Tongue (tissue), 2 donors: ENCODE data around the gene NT5DC4. TPM values are rescaled to one million over a fixed set of nuclear protein-coding genes. Genes with fewer than 3 reads are reported as not detected.

Source experiments
- DNase-seq: peaks from one replicate; pipeline ENCODE4 v3.0.0-alpha.2; 2015
- total RNA-seq: library from RNA; depleted of rRNA; stranded (reverse); fragments of >200 nt; gene quantifications from one replicate; pipeline ENCODE4 v1.2.3, GENCODE V29; 2014

Gene NT5DC4
- total RNA-seq, 1 donor from 2014 or later, result 0.21 TPM

DNA sequence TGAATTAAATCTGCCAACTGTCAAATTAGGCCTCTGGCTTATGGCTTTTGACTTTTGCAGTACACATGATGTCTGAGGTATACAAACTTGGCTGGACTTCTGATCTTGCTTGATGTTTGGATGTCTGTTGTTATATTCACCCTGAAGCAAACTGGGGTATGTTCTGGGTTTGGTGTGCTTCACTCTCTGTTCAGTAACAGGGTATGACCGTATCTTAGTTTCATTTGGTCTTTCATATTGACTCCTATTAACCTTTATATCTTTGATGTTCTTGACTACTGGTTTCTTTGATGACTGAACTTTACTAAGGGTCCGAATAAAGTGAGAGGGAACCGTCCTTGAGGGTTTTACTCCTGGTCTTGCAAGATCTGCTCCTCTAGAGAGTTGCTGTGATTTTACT is 35.4 kb downstream of the NT5DC4 start:
- no peak for DNase-seq

DNA sequence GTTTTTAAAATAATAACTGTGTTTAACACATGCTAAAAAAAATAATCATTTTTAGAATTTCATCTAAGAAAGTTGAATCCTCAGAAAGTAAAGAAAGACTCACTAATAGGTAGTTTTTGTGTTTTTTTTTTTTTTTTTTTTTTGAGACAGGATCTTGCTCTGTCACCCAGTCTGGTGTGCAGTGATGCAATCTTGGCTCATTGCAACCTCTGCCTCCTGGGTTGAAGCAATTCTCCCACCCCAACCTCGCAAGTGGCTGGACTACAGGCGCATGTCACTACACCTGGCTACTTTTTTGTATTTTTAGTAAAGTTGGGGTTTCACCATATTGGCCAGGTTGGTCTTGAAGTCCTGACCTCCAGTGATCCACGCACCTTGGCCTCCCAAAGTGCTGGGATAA is 36.4 kb downstream of the NT5DC4 start:
- no peak for DNase-seq

DNA sequence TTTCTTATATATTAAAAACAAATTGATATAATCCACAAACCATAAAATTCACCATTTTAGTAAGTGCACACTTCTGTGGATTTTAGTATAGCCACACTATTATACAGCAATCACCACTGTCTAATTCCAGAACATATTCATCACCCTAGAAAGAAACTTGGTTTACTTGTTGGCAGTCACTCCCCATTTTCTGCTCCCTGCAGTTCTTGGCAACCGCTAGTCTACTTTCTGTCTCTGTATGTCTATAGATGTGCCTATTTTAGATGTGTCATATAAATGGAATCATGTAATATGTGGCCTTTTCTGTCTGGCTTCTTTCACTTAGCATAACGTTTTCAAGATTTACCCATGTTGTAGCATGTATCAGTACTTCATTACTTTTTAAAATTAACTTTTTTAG is 37.9 kb downstream of the NT5DC4 start:
- no peak for DNase-seq

DNA sequence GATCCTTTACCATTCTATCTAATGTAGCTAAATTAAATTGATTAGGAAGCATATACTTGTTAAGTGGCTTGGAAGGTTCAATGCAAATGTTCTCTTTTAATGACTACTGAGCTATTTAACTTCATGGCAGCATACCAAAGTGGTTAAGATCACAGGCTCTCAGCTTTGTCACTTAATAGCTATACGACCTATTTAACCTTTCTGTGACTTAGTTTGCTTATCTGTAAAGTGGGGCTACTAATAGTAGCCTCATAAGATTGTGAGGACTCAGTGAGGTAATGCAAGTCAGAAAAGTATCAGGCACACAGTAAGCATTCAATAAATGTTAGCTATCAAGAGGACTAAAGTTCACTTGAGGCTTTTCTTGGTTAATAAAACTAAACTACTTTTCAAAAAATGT is 39.3 kb downstream of the NT5DC4 start:
- no peak for DNase-seq

DNA sequence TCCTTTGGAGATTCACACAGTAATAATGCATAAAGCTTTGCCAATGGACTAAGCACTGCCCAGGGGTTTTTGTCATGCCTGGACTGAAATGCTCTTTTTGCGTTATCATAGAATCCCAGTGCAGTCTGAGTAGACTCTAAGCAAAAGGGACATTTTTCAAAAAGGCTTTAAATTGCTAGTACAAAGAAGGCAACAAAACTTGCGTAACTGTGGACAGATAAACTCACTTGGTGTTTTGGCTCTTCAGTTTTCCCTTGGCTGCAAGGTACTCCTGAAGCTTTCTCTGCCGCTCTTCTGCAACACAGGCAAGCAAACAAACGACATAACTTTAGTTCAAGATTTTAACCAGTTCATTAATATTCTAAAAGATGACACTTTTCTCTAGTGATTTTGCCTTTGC is 41.5 kb downstream of the NT5DC4 start:
- no peak for DNase-seq

DNA sequence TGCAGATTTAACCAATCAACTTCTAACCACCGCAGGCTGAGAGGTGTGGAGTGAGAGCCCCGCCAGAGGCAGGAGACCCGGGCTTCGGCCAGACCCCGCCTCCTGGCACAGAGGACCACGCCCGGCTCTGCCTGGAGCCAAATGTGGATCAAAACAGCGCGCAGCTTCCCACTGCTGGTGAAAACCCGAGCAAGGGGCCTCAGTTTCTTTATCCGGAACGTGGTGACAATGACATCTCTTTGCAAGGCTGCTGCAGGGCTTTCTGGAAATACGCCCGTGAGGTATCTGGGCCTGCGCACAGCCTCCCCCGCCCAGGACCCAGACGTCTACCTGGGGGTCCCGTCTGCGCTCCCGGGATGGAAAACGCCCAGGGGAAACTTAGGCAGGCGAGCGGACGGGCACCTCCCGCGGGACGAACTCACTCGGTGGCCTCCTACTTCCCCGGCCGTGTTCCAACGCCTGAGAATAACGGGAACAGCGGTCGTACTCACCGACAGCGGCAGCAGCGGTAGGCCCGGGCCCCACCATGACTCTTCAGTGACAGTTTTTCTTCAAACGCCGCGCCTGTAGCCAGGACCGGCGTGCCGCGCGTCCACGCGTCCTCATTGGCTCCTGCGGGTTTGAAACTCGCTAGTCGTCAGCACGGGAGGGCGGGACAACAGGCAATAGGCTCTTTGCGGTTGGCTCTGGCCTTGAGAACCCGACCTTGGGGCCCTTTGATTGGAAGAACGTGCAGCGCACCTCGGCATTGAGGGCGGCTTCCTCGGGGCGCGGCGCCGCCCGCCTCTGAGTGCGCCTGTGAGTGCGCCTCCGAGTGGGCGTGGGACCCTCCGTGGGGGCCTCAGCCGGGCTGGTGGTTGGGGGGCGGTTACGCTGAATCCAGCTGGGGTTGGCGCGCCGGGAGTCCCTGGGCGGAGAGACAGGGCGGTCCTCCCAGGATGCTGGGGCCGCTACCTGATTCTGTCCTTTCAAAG is 43.5 kb downstream of the NT5DC4 start, which contains the start of gene CKAP2L:
CKAP2L (minus strand) TSS at position 539 of the 974 bp plus-strand sequence; CDS start at position 528, 11 bp downstream.
- DNase-seq, result peak; percentile 99

DNA sequence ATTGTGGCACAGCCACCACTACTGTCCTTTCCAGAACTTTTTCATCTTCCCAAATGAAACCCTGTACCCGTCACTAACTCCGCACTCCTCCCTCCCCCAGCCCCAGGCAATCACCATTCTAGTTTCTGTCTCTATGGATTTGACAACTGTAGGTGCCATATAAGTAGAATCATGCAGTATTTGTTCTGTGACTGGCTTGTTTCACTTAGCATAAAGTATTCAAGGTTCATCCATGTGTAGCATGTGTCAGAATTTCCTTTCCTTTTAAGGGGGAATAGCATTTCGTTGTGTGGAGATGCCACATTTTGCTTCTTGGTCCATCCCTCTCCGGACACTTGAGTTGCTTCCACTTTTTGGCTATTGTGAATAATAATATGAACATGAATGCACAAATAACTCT is 44.4 kb downstream of the NT5DC4 start:
- DNase-seq, result peak; percentile 10

DNA sequence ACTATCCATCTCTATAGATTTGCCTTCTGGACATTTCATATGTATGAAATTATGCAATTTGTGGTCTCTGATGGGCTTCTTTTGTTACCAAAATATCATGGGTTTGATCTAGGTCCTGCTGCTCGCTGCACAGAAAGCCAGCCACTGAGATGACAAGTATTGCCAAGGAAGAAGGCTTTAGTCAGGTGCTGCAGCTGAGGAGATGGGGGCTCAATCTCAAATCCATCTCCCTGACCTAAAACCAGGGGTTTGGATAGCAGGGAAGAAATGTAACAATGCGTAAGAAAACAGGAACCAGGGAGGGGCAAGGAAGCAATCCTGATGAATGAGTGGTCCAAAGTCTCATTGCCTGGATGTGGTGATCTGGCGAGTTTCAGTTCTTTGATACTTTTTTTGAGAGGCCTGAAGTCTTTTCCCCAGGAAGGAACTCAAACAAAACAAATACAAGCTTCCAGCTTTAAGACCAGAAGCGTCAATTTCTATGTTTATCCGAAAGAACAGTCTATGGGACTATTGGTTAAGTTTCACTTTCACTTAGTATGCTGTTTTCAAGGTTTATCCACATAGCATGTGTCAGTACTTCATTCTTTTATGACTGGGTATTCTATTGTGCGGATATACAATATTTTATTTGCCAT is 47.0 kb downstream of the NT5DC4 start:
- no peak for DNase-seq

DNA sequence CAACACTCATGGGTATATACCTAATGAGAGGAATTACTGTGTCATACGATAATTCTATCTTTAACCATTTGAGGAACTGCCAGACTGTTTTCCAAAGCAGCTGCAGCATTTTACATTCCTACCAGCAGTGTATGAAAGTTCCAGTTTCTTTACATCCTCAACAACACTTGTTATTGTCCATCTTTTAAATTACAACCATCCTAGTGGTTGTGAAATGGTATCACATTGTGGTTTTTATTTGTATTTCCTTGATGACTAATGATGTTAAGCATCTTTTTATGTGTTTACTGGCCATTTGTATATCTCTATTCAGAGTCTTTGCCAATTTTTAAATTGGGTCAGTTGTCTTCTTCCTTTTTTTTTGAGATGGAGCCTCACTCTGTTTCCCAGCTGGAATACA is 47.6 kb downstream of the NT5DC4 start:
- no peak for DNase-seq

DNA sequence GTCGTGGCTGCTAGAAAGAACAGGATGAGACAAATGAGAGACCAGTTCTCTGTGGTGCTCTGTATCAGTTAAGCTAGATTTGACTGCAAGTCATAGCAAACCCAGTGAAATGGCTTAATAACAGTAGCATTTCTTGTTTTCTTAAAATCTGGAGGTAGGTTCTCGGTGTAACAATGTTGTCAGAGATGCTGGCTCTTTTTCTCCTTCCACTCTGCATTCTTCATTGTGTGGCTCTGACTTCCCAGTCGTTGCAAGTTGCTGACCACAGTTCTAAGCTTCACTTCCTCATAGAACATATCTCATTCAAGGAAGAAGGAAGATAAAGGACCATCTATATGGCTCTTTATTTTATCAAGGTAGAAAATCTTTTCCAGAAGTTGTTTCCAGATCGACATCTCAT is 51.5 kb downstream of the NT5DC4 start:
- DNase-seq, result no peak

DNA sequence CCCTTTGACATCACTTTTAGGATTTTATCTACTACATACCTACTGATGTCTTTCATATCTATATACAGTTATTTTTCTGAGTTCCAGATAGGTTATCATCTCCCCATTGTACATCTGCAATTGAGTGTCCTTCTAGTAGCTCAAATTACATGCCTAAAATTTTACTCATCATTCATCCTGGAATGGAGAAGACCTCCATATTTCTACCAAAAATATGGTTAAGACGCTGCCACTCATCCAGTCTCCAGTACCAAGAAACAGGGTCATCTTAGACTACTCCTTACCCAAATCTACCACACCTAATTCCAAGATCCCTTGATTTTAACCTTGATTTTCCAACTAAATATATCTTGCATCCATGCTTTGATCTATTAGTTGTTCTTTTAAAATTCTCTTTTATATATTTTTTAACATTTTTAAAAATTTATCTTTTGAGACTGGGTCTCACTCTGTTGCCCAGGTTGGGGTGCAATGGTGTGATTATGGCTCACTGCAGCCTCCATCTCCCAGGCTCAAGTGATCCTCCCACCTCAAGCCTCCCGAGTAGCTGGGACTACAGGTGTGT is 52.2 kb downstream of the NT5DC4 start:
- no peak for DNase-seq

DNA sequence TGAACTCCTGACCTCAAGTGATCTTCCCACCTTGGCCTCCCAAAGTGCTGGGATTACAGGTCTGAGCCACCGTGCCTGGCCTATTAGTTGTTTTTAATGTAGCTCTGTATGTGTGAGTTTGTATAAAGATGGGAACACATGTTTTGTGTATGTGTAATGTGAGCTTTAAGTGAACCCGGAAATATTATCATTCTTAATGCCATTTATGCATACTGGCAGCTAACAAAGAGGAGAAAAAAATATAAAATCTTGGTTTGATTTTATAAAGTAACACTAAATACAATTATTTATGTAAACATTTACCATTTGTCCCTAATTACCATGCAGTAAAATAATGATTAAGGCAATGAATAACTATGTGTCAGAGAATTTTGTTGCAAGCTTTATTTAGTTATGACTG is 52.7 kb downstream of the NT5DC4 start:
- DNase-seq, result no peak

DNA sequence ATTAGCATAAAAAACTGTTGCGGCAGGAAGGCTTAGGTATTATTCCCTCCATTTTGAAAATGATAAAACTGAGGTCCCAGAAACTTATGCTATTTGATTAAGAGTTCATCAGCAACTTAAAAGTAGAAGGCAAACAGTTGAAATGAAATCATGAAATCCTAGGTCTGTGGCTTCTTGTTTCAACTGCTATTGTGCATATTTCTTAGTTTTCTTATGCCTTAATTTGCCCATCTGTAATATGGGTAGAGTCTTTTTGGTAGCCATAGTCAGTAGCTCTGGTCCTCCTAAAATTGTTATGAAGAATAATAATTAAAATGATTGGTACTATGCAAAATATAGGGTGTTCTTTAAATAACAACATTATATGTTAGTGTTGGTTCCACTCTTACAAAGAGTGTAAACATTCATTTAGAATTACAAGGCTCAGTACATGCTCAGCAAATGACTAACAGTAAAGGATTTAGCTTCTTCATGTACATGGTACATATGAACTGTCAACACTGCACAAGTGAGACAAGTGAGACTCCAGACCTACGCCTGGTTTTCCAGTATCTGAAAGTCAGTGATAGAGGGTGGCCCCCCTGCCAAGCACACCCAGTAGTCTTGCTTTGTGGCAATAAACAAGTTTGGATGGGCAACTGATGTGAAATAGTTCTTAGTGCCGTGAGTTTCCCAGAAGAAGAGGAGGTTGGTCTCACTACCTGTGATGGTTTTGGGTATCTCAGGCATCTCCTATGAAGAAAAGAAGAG is 53.9 kb downstream of the NT5DC4 start:
- no peak for DNase-seq

DNA sequence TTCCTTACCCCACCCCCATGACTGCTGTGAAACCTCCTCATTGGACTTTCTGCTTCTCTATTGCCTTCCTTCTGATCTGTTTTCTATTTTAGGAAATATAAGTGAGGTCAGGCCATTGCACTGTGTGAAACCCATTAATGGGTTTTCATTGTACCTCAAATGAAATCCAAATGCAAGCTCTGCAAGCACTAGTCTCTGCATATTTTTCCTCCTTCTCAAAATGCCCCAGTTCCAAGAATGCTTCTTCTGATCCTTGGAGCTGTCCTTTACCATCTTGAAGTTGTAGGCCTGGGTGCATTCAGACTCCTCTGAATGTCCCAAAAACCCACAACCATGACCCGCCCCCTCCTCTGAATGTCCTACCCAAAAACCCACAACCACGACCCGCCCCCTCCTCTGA is 55.3 kb downstream of the NT5DC4 start:
- no peak for DNase-seq

DNA sequence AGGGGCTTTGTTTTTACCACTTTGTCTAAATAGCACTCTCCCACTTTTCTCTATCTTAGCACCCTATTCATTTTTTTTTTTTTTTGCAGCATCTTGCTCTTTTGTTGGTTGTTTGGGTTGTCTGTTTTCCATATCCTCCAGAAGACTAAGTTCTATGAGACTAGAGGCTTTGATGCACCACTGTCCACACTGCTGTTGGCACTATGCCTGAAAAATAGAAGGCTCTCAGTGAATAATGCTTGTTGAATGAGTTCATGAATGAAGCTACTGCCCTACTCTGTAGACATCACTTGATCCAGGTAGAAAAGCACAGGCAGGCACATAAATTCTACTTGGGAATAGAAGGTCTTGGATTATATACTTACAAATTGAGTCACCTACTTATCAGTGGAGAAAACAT is 56.2 kb downstream of the NT5DC4 start:
- DNase-seq, result no peak

DNA sequence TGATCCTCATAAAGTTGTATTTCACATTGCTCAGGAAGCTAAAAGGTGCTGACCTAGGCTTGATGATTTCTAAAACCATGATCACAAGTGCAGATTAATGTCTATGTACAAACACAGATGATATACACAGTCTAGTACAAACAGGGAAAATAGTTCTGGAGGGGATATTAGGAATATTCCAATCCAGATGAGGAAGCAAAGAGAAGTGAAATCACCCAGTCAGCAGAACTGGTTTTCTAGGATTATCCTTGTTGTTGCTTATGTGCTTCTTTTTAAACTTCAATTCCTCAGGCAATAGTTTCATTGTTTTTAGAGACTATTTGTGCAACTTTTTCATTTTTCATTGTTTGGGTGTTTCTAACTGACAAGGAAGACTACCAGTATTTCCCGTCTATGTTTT is 58.8 kb downstream of the NT5DC4 start:
- no peak for DNase-seq

DNA sequence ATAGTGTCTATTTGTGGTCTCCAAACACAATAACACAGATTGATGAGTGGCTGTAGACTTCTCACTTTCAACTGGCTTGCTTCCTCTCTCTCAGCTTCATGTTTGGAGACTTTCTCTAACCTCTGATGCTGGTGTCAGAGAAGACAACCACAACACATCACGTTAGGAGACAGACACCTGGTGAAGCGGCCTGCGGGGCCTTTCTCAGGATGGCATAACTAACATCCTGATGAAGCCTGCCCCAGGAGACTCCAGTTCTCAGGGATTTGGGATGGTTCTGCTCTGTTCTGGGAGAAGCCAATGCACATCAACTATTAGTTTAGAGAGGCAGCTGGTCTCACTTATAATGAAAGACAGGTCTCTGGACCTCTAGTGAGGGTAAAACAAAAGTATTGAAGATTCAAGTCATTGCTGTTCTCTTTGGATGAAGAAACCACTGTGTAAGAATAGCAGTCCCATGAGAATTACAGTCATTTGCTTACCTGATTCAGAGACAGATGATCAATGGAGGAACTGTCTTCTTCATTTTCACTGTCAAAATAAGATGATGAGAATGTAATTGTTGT is 61.5 kb downstream of the NT5DC4 start:
- DNase-seq, result no peak

DNA sequence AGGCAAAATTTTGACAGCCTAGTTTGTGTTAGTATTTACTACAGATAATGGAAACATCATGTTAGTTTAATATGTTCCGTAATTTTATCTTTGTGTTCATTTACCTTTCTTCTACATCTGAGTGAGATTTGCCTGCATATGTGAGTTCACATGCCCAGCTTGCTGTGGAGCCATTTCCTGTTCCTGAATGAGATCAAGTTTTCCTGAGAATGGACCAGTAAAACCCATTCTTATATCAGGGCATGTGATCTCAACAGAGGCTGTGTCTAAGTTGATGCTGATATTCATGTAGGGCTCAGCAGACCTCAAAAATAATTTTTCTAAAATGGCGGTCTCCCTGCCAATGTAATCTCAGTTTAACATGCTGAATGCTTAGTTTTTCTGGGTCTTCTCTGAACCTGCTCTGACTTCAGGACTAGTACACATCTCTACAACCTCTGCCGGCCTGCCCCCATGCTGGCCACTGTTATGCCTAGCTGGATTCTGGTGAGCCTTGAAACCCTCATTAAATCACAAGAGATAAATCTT is 62.4 kb downstream of the NT5DC4 start:
- no peak for DNase-seq

DNA sequence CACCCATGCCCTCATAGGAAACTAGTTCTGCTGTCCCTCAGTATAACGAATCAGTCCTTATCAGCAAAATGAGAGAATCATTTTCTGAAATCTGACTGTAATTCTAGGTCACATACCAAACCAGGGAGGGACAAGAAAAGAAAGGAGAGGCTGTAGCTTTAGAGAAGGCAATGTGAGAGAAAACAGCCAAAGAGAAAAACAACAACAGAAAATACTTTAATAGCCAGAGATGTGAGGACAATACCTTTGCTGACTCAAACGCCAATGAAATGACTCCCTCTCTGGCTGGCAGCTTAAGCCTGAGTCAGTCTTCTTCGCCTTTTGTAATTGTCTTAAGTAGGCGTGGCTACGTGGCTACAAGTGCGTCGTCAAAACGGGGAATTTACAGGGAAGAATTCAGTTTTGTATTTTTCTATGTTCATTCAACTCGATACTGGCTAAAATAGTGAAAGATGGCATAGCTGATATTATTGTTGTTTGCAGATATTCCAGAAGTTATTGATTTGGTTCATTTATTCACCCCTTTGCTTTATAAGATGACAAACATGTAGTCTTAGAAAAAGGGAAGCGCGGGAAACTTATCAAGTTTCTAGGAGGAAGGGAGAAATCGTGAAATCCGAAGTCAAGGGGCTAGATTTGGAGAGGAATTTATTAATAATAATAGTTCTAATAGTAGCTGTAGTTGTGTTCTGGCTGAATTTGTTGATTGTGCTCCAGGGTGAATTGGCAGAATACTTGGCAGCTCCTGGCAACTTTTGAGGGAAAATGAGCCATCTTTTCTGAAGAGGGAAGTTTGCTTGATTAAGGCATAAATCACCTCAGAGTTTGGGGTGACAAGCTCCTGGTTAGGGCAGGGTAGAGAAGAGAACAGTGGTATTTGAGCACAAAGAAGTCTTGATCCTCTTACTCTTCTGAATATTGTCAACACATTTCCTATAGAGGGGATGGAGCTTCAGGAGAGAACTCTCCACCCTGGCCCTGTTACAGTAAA is 63.7 kb downstream of the NT5DC4 start, which contains the start of gene IL1A:
IL1A (minus strand) TSS at position 295 of the 991 bp plus-strand sequence. CDS start 723 bp downstream, outside the sequence.
- peak; percentile 14 for DNase-seq

DNA sequence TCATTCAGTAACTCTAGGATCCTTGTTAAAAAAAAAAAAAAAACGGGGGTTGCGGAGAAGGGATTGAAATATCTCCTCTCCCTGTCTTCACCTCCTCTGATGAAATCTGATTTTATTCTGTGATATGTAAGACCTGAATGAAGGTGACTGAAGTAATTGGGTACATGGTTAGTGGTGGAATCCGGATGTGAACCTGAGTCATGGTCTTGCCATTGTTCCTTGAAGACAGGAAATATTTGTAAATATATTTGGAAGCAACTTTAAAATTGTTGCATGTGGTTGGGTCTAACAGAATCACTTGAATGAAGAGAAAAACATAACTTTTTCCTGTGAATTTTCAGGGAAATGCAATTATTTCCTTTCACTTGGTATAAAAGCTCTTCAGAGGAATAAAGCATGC is 66.5 kb downstream of the NT5DC4 start:
- no peak for DNase-seq
